EH (cell line): ENCODE results near the gene AGXT.
A peak's percentile ranks its signal among the peaks of the same experiment; 100 is the strongest.

Experiments used
- DNase-seq: peaks from one replicate; pipeline ENCODE4 v3.0.0-alpha.2; 2015; ENCODE audit warnings: low read depth

AGXT gene

GRCh38 chr2:240886678-240887609, 18.3 kb downstream of the AGXT start:
- DNase-seq, result no peak

- no peak for DNase-seq
These were observed 19.0 kb downstream of the AGXT start for GRCh38 chr2:240887631-240888030.

DNA sequence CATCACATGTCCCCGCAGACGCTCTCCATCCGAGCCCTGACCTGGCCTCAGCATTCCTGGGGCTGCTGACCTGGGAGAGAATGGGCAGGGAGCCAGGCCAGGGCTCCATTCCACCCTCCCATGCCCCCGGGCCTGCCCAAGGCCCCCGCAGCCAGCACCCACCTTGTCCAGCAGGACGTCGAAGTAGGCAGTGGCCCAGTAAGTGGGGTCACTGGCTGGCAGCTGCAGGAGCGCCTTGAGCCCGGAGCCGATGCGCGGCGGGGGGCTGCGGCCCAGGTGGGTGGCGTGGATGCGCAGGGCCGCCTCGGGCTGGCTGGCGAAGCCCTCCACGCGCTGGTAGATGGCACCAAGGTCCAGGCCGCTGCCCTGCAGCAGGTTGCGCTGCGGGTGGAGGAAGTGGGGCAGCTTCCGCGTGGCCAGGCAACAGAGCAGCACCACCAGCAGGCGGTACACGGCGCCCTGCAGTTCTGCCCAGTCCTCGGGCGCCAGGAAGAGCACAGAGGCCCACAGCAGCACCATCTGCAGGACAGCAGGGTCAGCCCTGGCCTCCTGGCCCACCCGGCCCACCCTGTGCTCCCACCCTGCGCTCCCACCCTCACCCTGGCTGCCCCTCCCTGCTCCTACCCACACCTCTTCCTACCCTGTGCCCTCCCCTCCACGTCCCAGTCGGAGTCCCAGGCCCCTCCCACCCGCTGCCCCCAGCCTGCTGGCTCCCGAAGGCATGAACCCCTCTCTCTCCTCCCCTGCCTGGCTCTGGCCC, 19.7 kb downstream of the AGXT start:
- DNase-seq, result no peak

GRCh38 chr2:240888890-240889573, 20.4 kb downstream of the AGXT start:
- DNase-seq, result no peak

DNA sequence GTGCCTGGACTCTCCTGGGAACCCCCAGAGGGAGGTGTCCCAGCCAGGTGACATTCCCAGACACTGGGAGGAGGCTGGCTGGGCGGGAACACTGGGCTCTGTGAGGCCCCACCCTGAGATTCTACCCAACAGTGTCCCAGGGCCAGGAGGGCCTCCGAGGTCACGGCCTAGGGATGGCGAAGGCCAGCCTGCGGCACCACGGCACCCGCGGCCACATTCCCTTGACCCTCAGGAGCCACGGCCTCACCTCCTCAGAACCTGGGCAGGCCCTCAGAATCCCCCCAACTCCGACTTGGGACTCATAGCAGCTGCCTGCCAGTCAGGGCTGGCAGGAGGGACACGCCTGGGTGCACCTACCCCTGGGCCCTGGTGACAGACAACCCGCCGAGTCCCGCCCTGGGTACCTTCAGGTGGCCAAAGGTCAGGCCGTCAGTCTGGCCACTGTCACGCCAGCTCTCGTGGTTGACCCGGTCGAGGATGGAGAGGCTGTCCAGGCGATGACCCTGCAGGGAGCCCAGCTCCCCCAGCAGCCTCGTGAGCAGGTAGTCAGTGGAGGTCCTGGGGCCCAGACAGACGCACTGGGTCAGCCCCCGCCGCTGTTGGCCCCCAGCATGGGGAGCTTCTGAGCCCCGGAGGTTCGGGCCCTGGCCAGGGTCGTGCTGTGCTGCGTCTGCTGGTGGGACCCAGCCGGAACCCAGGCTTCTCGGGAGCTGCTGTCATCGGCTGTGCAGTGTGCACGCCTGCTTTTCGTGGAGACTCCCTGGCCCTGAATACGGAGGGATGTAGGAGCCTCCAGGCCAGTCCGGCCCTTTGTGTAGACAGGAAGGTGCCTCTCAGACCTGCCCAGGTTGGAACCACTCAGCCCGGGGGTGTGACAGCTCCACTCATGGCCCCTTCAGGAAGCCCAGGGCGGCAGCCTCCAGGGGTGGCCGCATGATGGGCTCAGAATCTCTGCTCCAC, 21.3 kb downstream of the AGXT start:
- no peak for DNase-seq

- no peak for DNase-seq
These were observed 22.1 kb downstream of the AGXT start for GRCh38 chr2:240890691-240891090.

DNA sequence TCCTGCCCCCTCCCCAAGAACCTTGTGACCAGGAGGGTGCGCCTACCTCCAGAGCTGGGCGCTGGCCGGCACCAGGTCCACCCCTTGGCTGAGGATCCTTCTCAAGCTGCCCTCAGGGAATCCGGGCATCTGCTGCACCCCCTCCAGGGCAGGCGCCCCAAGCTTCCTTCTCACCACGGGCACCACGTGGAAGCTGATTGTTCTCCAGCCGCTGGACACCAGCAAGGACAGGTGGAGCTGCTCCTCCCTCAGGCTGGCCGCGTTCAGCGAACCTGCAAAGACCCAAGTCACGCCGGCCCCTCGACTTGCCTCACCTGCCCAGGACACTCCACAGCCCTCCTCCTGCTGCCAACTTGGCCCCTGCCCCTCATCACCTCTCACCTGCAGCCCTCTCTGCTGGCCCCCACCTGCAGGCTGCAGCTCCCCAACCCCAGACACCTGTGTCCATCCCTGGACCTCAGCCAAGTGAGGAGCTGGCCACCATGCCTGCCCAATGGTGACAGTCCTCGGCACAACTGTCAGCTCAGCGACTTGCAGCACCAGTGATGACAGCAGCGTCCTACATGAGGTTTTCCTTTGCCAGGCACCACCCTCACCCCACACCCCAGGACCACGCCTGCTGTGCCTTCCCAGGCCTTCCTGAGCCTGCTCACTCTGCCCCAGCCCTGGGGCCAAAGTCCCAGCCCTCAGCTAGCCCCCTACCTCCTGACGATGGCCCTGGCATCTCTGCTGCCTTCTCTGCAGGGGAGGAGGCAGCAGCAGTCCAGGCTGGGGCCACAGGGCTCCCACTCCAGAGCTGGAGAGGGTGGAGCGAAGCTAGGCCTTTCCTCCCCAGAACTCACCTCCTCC, 23.1 kb downstream of the AGXT start:
- DNase-seq, result no peak

DNA sequence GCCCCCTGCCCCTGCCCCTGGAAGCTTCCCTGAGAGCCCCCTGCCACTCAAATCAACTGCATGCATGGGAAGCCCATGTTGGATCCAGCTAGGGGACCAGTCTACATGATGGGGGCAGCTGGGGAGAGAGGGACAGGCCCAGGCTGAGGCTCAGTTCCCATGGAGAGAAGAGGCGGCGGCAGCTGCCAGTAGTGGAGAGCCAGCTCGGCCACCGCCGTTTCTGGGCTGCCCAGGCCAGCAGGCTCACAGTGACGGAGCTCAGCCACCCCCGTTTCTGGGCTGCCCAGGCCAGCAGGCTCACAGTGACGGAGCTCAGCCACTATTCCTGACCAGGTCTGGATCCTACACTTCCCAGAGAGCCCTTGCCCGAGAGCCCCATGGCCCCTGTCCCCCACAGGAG, 23.7 kb downstream of the AGXT start:
- no peak for DNase-seq

DNA sequence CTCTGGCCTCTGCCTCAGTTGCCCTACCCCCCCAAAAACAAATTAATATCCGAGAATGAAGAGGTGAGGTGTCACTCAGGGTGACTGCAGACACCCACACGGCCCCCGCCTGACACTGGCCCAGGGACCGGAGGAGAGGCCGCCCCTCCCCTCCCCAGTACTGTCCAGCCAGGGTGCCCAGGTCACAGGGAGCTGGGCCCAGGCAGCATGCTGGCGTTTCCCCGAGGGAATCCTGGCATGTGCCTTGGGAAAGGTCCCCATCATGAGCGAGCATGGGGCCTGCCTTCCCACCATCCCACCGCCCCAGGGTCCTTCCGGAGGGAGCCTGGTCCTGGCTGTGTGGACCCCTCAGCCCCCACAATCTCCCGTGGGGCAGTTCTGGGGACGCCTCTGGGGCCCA, 24.3 kb downstream of the AGXT start:
- DNase-seq, result no peak

DNA sequence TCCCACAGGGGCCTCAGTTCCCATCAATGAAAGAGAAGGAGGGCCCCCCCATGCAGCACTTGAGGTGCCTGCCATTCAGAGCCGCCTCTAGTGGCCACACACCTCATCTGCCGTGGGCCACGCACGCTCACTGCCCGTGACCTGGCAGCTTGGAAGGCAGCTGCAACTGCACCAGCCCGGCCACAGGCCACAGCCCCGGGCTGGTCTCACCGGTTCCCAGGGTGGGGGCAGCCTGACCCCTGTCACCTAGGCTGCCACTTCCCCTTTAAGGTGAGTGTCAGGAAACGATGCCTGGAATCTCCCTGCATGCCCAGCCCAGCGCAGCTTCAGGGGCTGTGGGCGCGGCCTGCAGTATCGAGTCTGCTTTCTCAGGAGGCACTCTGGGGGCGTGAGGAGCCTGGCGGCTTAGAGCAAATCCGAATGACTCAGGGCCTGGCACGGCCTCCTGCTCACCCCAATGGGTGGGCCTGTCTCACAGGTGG, 24.8 kb downstream of the AGXT start:
- peak; percentile 48 for DNase-seq

GRCh38 chr2:240894006-240894405, 25.4 kb downstream of the AGXT start:
- peak; percentile 5 for DNase-seq

GRCh38 chr2:240894836-240895558, 26.4 kb downstream of the AGXT start:
- DNase-seq, result no peak

DNA sequence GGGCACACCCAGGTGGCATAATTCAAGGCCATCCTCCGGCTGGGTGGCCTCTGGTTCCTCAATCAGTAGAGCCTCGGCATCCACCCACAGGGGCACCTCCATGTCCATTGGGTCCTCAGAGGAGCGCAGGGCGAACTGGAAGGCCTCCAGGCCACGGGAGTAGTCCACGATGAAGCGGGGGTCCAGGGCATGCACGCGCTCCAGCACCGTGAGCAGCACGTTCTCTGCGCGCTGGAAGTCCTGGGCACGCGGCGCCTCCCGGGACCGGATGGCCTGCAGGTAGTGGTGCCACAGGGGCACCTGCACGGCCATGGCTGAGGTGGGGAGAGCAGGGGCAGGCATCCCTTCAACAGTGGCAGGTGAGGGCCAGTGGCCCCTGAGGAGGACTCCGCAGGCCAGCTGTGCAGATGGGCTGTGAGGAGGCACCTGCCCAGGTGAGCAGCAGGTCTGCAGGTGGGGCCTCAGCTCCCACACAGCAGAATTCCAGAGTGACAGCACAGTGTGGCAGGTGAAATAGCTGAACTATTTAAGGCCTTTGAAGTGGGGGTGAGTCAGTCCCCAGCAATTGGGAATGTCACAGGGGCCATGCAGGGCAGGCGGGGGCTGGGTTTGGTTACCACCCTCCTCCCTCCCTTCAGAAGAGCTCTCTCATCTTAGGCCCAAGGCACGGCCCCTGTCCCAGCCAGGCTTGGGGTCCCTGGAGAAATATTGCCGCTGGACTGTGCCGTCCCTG, 27.2 kb downstream of the AGXT start, which contains the start of gene MAB21L4:
Gene MAB21L4 (minus strand): TSS at position 501 of the 733 bp plus-strand sequence. CDS start 159 bp downstream, at position 342.
- DNase-seq, result no peak

DNA sequence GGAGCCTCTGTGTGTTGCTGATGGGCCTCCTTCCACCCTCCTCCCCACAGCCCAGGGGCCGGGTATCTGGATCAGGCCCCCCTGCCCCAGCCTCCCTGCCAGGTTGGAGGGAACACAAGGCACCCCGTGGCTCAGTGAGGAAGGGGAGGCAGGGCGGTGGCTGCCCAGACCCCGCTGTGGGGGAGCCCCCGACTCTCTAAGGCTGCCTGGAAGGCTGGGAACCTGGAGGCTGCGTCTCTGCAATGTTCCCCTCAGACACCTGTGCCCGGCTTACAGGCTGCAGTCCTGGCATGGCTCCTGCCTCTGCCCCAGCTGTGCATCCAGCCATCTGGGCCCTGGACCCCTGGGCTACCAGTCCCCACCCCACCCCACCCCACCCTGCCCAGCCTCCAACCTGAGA, 27.8 kb downstream of the AGXT start:
- no peak for DNase-seq

- no peak for DNase-seq
These were observed 28.5 kb downstream of the AGXT start for GRCh38 chr2:240896871-240897692.

DNA sequence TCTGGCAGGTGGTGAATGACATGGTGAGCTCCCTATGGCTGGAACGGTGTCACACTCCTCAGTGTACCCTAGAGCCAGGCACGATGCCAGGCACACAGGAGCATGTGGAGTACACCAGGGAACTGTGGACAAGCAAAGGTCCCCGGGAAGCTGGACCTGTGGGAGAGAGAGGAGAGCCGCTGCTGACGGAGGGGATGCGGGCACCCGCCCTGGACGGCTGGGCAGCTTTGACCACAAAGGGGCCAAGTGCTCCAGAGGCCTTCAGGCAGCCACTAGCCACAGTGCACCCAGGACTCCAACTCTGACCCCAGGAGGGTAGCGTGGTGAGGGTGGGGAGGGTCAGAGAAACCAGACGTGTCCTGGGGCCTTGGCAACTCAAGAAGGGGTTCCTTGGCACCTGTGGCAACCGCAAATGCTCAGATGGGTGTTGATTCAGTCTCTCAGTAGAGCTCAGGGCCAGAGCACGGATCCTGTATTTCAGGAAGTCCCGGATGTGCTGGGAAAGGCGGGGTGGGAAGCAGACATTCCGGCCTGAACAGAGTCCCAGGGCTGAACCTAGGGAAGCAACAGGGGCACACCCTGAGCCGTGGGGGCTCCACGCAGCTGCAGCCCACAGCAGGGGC, 29.6 kb downstream of the AGXT start:
- DNase-seq, result no peak

- DNase-seq, result no peak
These were observed 30.3 kb downstream of the AGXT start for GRCh38 chr2:240898731-240899467.
